A673 (cell line): ENCODE data around the gene GAL3ST1. TPM values are rescaled to one million over a fixed set of nuclear protein-coding genes. Genes with fewer than 3 reads are reported as not detected.

Source experiments
- BruUV-seq: library from RNA; stranded (reverse); fragments of 400-500 nt; replicated peaks from 2 replicates; lab custom pipeline; 2021; lab: Mats Ljungman, UMichigan
- CTCF ChIA-PET: fragments of 300-600 bp; sonication (Branson Sonifier 250); formaldehyde crosslinking; loops from one replicate; lab custom pipeline; 2022; ENCODE audit warnings: antibody characterized with exemption; lab: Charles Lee
- POLR2A ChIA-PET: fragments of 300-600 bp; sonication (Branson Sonifier 250); formaldehyde crosslinking; loops from one replicate; lab custom pipeline; 2022; ENCODE audit warnings: antibody characterized with exemption; ENCODE audit not compliant: low non-redundant PET; lab: Charles Lee
- DNase-seq: peaks from one replicate; pipeline ENCODE4 v3.0.0-alpha.2; 2015; ENCODE audit warnings: low spot score
- H3K27ac ChIP-seq: fragments of 200-600 bp; sonication (generic); 2 replicates; pipeline ENCODE4 v1.5.1; 2016; ENCODE audit warnings: mixed run types, low read depth, mild to moderate bottlenecking, mixed read lengths, antibody characterized with exemption, low read length; ENCODE audit not compliant: poor library complexity, severe bottlenecking
- H3K27me3 ChIP-seq: fragments of 200-600 bp; sonication (generic); replicated peaks from 2 replicates; pipeline ENCODE4 v1.6.1; 2017; ENCODE audit warnings: mixed run types, low read depth, mild to moderate bottlenecking, mixed read lengths, antibody characterized with exemption, low read length; ENCODE audit not compliant: insufficient read depth, poor library complexity
- H3K36me3 ChIP-seq: fragments of 200-600 bp; sonication (generic); 2 replicates; pipeline ENCODE4 v1.6.1; 2016; ENCODE audit warnings: mixed run types, mild to moderate bottlenecking, mixed read lengths, antibody characterized with exemption, low read length; ENCODE audit not compliant: insufficient read depth, poor library complexity, severe bottlenecking
- H3K4me1 ChIP-seq: fragments of 200-600 bp; sonication (generic); 2 replicates; pipeline ENCODE4 v1.6.1; 2017; ENCODE audit warnings: mixed run types, mild to moderate bottlenecking, mixed read lengths, antibody characterized with exemption, low read length; ENCODE audit not compliant: insufficient read depth, poor library complexity, severe bottlenecking
- H3K4me3 ChIP-seq: fragments of 200-600 bp; sonication (generic); 2 replicates; pipeline ENCODE4 v1.5.1; 2016; ENCODE audit warnings: low read depth, mixed run types, mild to moderate bottlenecking, mixed read lengths, low read length; ENCODE audit not compliant: poor library complexity, severe bottlenecking
- H3K9me3 ChIP-seq: fragments of 200-600 bp; sonication (generic); 2 replicates; pipeline ENCODE4 v1.6.1; 2016; ENCODE audit warnings: mixed run types, low read depth, mild to moderate bottlenecking, mixed read lengths, antibody characterized with exemption, low read length; ENCODE audit not compliant: poor library complexity, severe bottlenecking
- CTCF ChIP-seq: fragments of 300-800, 200-600 bp; sonication (generic); conservative IDR thresholded peaks from 2 replicates; pipeline ENCODE4 v1.5.1; 2017; ENCODE audit warnings: low read depth, mild to moderate bottlenecking, antibody characterized with exemption, low read length, moderate library complexity, mixed read lengths
- EZH2 ChIP-seq: fragments of 200-600 bp; sonication (generic); IDR thresholded peaks from 2 replicates; pipeline ENCODE4 v1.6.1; 2017; ENCODE audit warnings: borderline replicate concordance, low read depth, mild to moderate bottlenecking, mixed read lengths, antibody characterized with exemption, low read length; ENCODE audit not compliant: poor library complexity, severe bottlenecking
- intact Hi-C: fragments of 100-400 bp; cut with micrococcal nuclease; formaldehyde crosslinking; loops from one replicate; pipeline ENCODE4 v1.10.0; 2022; ENCODE audit not compliant: unreplicated experiment
- total RNA-seq: library from RNA; stranded (reverse); gene quantifications from 2 replicates; pipeline ENCODE4 v1.2.3, GENCODE V29; 2021

The GAL3ST1 gene
- total RNA-seq, 1 experiment from 2014 or later = 0.58 TPM

- CTCF ChIA-PET = no interaction called here
- no peak overlapping the region for H3K27ac ChIP-seq
- no TSS peak for BruUV-seq
- H3K4me1 ChIP-seq = peaks cover 7% of the 10 kb centered on the region
- no peak for TF ChIP-seq CTCF
- TF ChIP-seq EZH2 = no peak
- no peak overlapping the region for H3K4me3 ChIP-seq
- intact Hi-C loops = no loop called here
- no peaks in the 10 kb centered on the region for H3K9me3 ChIP-seq
- no peak for DNase-seq
- POLR2A ChIA-PET = interaction anchor here (0.7 kb wide), 1 partner anchor 155 kb away, joined by 3 read pairs; no protein-coding TSS in a partner anchor
- no peaks in the 10 kb centered on the region for H3K27me3 ChIP-seq
- H3K36me3 ChIP-seq = peaks cover 75% of the 10 kb centered on the region
These were observed 11.9 kb upstream of the GAL3ST1 start for GRCh38 chr22:30586414-30586813.

- ChIA-PET POLR2A (no interaction called here), CTCF (no interaction called here)
- DNase-seq = no peak
- intact Hi-C loops = no loop called here
- H3K9me3 ChIP-seq = no peaks in the 10 kb centered on the region
- H3K4me3 ChIP-seq = no peak overlapping the region
- no TSS peak for BruUV-seq
- no peaks in the 10 kb centered on the region for H3K4me1 ChIP-seq
- peaks cover 95% of the 10 kb centered on the region for H3K36me3 ChIP-seq
- TF ChIP-seq CTCF (no peak), EZH2 (no peak)
- H3K27ac ChIP-seq = no peak overlapping the region
- no peaks in the 10 kb centered on the region for H3K27me3 ChIP-seq
These were observed 10.0 kb upstream of the GAL3ST1 start for GRCh38 chr22:30584441-30584840.

DNA sequence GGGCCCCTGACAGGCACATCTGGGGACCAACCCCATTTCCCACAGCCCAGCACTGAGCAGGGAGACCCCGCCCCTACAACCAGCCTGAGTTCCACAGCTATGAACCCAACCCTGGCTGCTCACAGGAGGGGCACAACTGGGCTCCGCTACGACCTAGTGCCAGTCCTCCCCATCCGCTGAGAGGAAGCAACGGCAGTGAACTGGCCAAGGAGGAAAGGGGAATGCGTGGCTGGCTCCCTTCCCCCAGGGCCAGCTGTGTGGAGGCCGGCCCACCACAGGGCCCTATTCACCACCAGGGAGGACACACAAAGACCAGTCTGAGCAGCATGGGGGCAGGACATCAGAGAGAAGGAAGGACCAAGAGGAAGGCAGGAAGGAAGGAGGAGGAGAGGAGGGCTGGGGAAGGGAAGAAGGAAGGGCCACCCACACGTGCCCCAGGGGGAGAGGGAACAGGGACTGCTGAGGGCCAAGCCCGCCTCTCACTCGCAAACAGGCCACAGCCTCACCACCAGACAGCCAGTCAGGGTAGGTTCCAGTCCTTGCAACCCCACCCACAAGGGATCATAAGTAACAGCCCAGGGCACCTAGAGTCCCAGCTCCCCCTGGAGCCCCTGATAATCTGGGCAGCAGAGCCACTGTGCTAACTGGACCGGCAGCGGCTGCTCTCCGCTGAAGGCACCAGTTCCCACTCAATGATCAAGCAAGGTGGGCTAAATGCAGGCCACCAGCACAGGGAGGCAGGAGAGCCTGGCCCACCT is 8.5 kb upstream of the GAL3ST1 start:
- TF ChIP-seq CTCF (no peak), EZH2 (no peak)
- intact Hi-C loops = no loop called here
- Histone ChIP-seq H3K27me3 (no peaks in the 10 kb centered on the region), H3K4me1 (no peaks in the 10 kb centered on the region), H3K4me3 (no peak overlapping the region), H3K9me3 (no peaks in the 10 kb centered on the region), H3K27ac (no peak overlapping the region), H3K36me3 (peaks cover 99% of the 10 kb centered on the region)
- DNase-seq = no peak
- ChIA-PET POLR2A (no interaction called here), CTCF (no interaction called here)
- BruUV-seq = no TSS peak
